Glomerular endothelial cell (primary cell): Measurements from ENCODE around the gene KRT25. TPM values are rescaled to one million over a fixed set of nuclear protein-coding genes. Genes with fewer than 3 reads are reported as not detected.

Experiments used
- DNase-seq: peaks from one replicate; pipeline ENCODE4 v3.0.0-alpha.2; 2011; ENCODE audit warnings: low read depth, low spot score; ENCODE audit errors: extremely low read depth
- total RNA-seq: library from RNA; depleted of rRNA; stranded (reverse); fragments of >200 nt; gene quantifications from 2 replicates; pipeline ENCODE4 v1.2.3, GENCODE V29; 2015

KRT25 gene
- total RNA-seq, 1 donor from 2014 or later = not detected

DNA sequence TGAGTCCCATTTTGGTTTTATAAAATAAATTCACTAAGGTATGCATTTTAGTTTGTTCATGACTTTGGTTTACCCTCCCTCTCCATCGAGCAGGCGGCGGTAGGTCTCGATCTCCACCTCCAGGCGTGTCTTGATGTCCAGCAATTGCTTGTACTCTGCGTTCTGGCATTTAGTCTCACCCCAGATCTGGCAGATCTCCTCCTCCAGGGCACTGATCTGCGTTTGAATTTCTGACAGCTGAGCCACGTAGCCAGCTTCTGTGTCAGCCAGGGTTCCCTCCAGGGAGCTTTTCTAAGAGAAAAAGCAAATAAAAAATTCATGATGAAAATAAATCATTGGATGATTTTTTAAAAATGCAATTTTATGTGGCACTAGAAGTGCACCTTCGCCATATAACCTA is 55.8 kb downstream of the KRT25 start:
- no peak for DNase-seq

Other genes starting within 250 kb of the KRT25 start
- 0.05 TPM in 1 of 2 replicates, not detected in the other for gene CCR7, start 189.9 kb downstream of the KRT25 start, total RNA-seq
- 104 and 106 TPM in 2 replicates for gene SMARCE1, start 107.5 kb downstream of the KRT25 start, total RNA-seq
- gene KRT222, start 90.2 kb downstream of the KRT25 start, total RNA-seq = not detected in 2 replicates
- not detected in 2 replicates for gene KRT24, start 51.6 kb downstream of the KRT25 start, total RNA-seq
- not detected in 2 replicates for gene KRT26, start 16.9 kb upstream of the KRT25 start, total RNA-seq
- not detected in 2 replicates for gene KRT27, start 27.2 kb upstream of the KRT25 start, total RNA-seq
- gene KRT28, start 44.6 kb upstream of the KRT25 start, total RNA-seq = not detected in 2 replicates
- 18.2 and 24.8 TPM in 2 replicates for gene KRT10, start 67.3 kb upstream of the KRT25 start, total RNA-seq
- not detected in 2 replicates for gene KRT12, start 111.9 kb upstream of the KRT25 start, total RNA-seq
- not detected in 2 replicates for gene KRT20, start 129.9 kb upstream of the KRT25 start, total RNA-seq
- gene KRT23, start 182.3 kb upstream of the KRT25 start, total RNA-seq = not detected in 2 replicates
- gene KRT39, start 211.6 kb upstream of the KRT25 start, total RNA-seq = not detected in 2 replicates
- gene KRT40, start 229.0 kb upstream of the KRT25 start, total RNA-seq = not detected in 2 replicates
- not detected in 2 replicates for gene KRTAP3-3, start 238.8 kb upstream of the KRT25 start, total RNA-seq
- gene KRTAP3-2, start 244.6 kb upstream of the KRT25 start, total RNA-seq = not detected in 2 replicates